HG03432 (cell line): ENCODE data around the gene HIGD1A.

ENCODE experiments used
- ATAC-seq: cut with Tn5 transposase; IDR thresholded peaks from one replicate; pipeline ENCODE4 v1.9.1; 2021; ENCODE audit warnings: mild to moderate bottlenecking, moderate library complexity; ENCODE audit not compliant: unreplicated experiment

Gene HIGD1A

GRCh38 chr3:42804106-42804830, at the start of gene HIGD1A:
Gene HIGD1A (minus strand): TSS chr3:42804490. CDS start chr3:42794253, 10,237 bp downstream.
- ATAC-seq = peak; percentile 99

- ATAC-seq = no peak
Measured at GRCh38 chr3:42853739-42854302, 49.5 kb upstream of the HIGD1A start.

GRCh38 chr3:42853056-42853455, 48.8 kb upstream of the HIGD1A start:
- no peak for ATAC-seq

GRCh38 chr3:42852441-42852840, 48.2 kb upstream of the HIGD1A start:
- ATAC-seq = no peak

- no peak for ATAC-seq
Measured at GRCh38 chr3:42851228-42851834, 47.0 kb upstream of the HIGD1A start.

GRCh38 chr3:42850263-42850662, 46.0 kb upstream of the HIGD1A start:
- ATAC-seq = no peak

- no peak for ATAC-seq
Measured at GRCh38 chr3:42849017-42849416, 44.7 kb upstream of the HIGD1A start.

- no peak for ATAC-seq
Measured at GRCh38 chr3:42847731-42848130, 43.4 kb upstream of the HIGD1A start.

- peak; percentile 71 for ATAC-seq
Measured at GRCh38 chr3:42846685-42847522, 42.6 kb upstream of the HIGD1A start.

GRCh38 chr3:42844815-42845214, 40.5 kb upstream of the HIGD1A start:
- no peak for ATAC-seq

- ATAC-seq = no peak
Measured at GRCh38 chr3:42844412-42844713, 40.1 kb upstream of the HIGD1A start.

- no peak for ATAC-seq
Measured at GRCh38 chr3:42843713-42844411, 39.6 kb upstream of the HIGD1A start.

GRCh38 chr3:42841332-42841731, 37.0 kb upstream of the HIGD1A start:
- ATAC-seq = no peak

GRCh38 chr3:42839616-42840015, 35.3 kb upstream of the HIGD1A start:
- ATAC-seq = peak; percentile 97

GRCh38 chr3:42838571-42838970, 34.3 kb upstream of the HIGD1A start:
- no peak for ATAC-seq

- no peak for ATAC-seq
Measured at GRCh38 chr3:42836150-42837123, 32.1 kb upstream of the HIGD1A start.

- ATAC-seq = peak; percentile 57
Measured at GRCh38 chr3:42831321-42831713, 27.0 kb upstream of the HIGD1A start.

GRCh38 chr3:42830437-42831320, 26.4 kb upstream of the HIGD1A start:
- ATAC-seq = no peak
